ENCODE results near the gene CCDC116.
"Not testable (repeated sequence)": the region's sequence is repeated elsewhere in the genome, so short reads cannot be mapped to it uniquely, and the experiment has no call there.

The CCDC116 gene

GRCh38 chr22:21632931-21633330 is 371 bp downstream of the CCDC116 start:
- DNase-seq: no peak

DNA sequence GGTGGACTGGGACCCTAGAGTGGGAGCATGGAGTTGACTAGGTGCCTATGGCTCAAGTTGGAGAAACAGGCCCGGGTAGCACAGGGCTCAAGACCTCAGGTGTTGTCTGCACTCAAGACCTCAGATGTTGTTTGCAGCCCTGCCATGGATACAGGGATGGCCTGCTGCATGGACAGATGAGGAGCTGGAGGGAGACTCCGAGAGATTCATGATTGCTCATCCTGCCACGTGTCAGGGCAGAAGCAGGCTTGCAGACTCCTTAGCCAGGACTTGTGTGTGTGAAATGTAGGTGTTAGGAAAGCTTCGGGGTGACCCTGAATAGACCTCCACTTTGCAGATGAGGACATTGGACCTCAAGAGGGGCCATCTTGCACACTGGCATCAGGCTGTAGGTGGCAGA is 921 bp downstream of the CCDC116 start:
- DNase-seq: no peak

DNA sequence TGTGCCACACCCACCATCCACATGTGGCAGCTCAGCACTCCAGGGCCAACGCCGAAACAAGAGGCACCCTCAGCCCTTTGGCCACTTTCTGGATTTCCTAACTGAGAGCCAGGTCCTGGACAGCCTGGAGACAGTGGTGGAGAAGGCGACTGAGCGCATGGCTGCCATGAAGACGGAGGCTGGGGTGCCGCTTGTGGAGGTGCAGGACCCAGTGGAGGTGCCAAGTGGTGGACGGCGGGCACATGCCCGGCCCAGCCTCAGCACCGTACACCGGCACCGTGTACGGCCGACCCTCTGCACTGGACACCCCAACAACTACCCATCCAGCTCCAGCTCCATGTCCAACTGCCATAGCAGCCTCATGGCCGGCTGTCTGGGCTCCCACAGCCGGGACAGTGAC is 1.5 kb downstream of the CCDC116 start:
- DNase-seq: no peak

DNA sequence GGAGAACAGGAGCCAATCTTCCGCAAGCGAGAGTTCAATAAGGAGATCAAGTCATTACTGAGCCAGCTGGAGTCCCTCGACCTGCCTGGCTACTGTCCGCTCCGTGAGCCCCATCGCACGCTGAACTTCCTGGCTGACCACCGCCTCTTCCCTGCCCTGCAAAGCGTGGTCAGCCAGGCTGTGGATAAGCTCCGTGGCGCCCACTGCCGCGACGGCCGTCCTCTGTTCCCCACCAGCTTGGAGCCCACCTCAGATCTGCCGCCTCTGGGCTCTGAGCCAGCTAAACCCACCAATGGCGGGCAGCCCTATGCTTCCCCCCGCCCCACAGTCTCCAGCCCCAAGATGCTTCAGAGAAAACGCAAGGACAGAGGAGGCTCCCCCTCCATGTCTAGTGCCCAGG is 2.3 kb downstream of the CCDC116 start:
- peak; percentile 42 for DNase-seq

DNA sequence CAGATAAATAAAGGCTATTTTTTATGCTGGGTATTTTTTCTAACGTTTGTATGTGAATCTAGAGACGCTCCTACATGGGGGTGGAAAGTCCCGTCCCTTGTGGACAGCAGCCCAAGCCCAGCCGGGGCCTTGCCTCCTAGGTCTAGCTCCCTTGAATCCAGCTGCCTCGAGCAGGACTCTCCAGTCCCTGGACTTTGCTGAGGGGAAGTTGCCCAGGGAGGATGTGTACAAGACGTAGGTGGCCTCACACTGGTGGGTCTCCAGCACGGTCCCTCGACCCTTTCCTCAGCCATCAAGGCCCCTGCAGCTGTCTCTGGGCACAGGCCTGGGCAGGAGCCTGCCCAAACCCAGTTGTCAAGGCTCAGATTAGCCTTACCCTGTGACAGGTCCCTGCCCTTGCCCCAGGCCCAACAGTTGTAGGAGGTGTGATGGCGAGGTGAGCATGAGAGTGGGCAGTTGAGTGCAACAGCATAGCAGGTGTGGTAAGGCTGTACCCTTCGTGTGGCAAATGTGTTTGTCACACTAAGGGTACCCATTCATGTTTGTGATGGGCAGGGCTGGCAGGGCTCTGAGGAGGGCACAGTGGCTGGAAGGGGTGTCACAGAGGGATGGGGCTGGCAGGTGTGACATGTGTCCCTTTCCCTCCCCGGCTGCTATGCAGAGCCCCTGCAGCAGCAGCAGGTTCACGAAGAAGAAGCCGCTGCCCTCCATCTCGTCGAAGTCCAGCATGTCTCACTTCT is 3.4 kb downstream of the CCDC116 start:
- DNase-seq: no peak

DNA sequence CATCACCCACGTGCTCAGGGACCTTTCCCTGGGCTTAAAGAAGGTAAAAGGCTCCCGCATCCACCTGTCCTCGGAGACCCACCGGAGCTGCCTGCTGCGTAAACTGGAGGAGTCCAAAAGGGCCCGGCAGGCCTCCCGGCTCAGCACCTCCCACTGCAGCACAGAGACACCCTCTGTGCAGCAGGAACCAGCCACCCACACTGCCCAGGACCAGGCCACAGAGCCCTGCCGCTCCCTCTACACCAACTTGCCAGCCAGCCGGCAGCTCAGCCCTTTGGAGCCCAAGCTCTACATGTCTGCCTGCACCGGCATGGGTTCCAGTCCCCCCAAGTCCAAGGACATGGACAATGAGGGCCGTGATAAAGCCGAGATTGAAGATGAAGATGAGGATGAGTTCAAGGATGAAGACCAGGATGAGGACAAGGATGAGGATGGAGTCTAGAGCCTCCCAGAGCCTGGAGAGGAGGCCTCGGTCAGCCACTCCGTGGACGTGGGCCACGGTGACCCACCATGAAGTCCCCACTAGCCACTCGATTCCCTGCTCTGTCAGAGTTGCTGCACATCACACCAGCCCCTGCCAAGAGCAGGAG is 4.2 kb downstream of the CCDC116 start:
- no peak for DNase-seq

- DNase-seq: not testable (repeated sequence)
Observed at GRCh38 chr22:21637450-21637849, 4.9 kb downstream of the CCDC116 start.

- no peak for DNase-seq
Observed at GRCh38 chr22:21639359-21639758, 6.8 kb downstream of the CCDC116 start.

DNA sequence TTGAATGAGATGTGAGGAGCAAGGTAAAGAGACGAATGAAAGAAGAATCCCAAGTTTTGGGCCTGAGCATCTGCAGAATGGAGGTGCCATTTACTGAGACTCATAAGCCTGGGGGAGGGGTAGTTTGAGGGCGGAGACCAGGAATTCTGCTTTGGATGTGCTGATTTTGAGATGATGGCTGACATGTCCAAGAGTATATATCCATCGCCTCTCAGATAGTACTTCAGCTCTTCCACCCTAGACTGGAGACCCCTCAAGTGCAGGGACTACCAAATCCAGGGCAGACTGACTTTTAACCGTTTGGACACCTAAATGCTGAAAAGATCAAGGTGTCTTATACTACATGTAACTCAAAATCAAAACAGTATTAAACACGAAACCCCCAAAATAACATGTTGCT is 8.2 kb downstream of the CCDC116 start:
- DNase-seq: no peak

DNA sequence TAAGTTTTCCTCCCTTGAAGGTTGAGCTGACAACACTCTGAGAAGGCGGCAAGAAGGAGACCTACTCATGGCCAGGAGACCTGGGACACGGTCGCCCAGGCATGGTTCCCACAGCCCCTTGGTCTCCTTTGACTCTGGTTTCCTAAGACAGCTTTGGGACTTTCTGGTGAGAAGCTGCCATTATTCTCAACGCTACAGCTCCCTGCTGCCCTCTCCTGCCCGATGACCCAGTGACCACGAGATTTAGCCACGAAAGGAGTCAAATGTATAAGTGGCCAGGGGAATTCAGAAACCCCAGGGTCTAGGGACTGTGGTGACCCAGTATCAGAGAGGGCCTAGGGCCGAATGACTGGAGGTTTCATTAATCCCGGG is 8.8 kb downstream of the CCDC116 start:
- peak; percentile 67 for DNase-seq

DNA sequence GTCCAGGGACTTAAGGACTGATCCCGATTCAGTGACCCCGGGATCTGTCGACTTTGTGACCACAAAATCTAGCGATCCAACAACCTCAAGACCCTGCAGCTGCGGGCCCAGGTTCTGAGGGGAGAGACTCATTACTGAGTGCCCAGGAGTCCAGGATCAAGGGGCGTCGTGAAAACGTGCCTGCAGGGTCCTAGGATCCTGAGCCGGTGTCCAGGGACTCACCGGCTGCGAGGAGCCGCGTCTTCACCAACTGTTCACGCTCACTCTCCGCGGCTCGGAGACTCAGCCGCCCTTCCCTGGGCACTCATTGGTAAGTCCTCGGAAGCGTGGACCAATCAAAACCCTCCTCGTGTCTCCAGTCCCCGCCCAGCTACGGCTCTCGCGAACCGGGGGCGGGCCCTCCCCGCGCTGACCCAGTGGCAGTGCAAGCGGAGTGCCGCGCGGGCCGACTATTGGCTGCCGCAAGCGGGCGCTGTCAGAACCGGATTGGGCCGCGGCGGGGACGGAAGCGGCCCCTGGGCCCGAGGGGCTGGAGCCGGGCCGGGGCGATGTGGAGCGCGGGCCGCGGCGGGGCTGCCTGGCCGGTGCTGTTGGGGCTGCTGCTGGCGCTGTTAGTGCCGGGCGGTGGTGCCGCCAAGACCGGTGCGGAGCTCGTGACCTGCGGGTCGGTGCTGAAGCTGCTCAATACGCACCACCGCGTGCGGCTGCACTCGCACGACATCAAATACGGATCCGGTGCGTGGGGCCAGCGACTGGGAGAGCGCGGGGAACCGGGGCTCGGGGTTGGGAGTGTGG is 9.4 kb downstream of the CCDC116 start, which contains the start of gene SDF2L1:
Gene SDF2L1, plus strand, starts transcription at position 514 of the 795 bp plus-strand sequence. Its CDS starts 35 bp downstream, at position 549.
- peak; percentile 99 for DNase-seq

DNA sequence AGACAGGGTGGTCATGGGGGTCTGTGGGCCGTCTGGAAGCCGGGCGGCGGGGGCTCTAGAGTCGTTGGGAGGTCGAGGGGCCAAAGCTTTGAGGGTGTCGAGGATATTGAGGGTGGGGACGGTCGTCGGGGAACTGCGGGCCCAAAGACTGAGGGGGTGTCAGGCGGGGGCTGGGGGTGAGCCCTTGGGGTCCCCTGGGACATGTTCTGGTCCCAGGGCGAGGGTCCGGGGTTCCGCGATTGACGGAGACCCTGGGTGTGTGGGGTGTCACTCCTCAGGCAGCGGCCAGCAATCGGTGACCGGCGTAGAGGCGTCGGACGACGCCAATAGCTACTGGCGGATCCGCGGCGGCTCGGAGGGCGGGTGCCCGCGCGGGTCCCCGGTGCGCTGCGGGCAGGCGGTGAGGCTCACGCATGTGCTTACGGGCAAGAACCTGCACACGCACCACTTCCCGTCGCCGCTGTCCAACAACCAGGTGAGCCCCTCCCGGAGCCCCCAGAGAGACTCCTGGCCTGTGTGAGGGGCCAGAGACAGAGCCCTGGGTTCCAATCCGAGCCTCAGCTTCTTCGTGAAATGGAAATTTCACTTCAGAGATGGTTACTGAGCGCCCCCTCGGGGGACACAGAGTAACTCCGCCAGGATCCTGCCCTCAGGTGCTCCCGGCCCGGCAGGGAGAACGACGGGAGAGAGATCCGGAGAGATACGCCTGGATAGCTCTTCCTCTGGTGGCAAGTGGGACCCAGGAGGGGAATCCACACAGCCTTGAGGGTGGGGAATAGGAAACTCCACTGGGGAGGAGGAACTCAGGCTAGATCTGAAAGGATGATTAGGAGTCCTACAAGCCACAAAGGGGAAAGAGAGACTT is 10.3 kb downstream of the CCDC116 start:
- peak; percentile 79 for DNase-seq

DNA sequence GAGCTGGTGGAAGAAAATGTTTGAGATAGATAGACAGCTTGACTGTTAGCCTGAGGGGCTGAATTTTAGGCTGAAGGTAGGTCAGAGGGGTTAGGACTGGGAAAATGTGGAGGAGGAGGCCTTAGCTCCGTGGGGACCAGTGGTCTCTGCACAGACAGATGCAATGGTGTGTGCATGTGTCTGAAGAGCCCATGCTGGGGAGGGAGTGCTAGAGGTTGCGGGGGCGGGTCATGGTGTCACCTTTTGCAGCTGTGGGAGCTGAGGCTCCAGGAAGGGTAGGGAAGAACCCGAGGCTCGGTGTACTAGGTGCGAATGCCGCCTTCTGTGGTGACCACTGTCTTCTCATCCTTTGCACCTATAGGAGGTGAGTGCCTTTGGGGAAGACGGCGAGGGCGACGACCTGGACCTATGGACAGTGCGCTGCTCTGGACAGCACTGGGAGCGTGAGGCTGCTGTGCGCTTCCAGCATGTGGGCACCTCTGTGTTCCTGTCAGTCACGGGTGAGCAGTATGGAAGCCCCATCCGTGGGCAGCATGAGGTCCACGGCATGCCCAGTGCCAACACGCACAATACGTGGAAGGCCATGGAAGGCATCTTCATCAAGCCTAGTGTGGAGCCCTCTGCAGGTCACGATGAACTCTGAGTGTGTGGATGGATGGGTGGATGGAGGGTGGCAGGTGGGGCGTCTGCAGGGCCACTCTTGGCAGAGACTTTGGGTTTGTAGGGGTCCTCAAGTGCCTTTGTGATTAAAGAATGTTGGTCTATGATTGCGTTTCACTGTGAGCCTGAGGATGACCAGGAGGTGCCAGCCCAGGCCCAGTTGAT is 11.2 kb downstream of the CCDC116 start:
- DNase-seq: no peak

GRCh38 chr22:21645513-21645912 is 13.0 kb downstream of the CCDC116 start:
- DNase-seq: not testable (repeated sequence)

- peak; percentile 89 for DNase-seq
Observed at GRCh38 chr22:21646608-21647590, 14.3 kb downstream of the CCDC116 start.

GRCh38 chr22:21650280-21650679 is 17.7 kb downstream of the CCDC116 start:
- no peak for DNase-seq

DNA sequence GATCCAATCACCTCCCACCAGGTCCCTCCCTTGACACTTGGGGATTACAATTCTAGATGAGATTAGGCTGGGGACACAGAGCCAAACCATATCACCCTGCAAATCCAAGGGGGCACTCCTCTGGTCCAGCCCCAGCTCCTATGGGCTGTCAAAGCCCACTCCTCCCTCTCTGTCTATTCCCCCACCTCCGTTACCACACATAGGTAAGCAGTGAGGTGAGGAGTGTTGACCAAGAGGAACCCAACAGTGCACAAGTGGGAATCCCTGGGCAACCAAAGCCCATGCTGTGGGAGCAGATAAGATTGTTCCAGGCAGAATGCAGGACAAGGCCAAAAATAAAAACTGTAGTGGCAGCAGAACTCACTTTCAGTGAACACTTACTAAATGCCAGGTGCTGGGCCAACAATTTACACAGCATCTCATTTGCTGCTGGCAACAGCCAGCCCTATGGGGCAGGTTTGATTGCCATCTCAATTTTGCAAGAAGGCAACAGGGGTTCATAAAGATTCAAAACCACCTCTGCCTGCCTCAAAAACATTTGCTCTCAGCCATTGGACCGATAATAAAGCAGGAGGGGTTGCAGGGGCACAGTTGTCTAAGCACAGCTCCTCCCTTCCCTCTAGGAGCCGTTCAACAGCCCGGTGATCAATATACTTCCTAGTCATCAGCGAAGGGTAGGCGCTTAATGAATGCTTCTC is 18.4 kb downstream of the CCDC116 start:
- peak; percentile 71 for DNase-seq

GRCh38 chr22:21651521-21652009 is 19.0 kb downstream of the CCDC116 start:
- DNase-seq: no peak

GRCh38 chr22:21652010-21652546 is 19.5 kb downstream of the CCDC116 start:
- peak; percentile 94 for DNase-seq
